GM10266 (cell line): ENCODE measurements around the gene ACOXL.
"Not testable (repeated sequence)": the region's sequence is repeated elsewhere in the genome, so short reads cannot be mapped to it uniquely, and the experiment has no call there.

Experiments
- DNase-seq: peaks from one replicate; pipeline ENCODE4 v3.0.0; 2012; ENCODE audit errors: extremely low spot score
- CTCF ChIP-seq: IDR thresholded peaks from 2 replicates; pipeline ENCODE4 v1.5.1; 2012; ENCODE audit warnings: mild to moderate bottlenecking, low read depth; ENCODE audit not compliant: control insufficient read depth, insufficient read depth; ENCODE audit errors: missing control alignments

Gene ACOXL

GRCh38 chr2:110851531-110851930, 119.2 kb downstream of the ACOXL start:
- no peak for TF ChIP-seq CTCF
- no peak for DNase-seq

- DNase-seq = no peak
- no peak for TF ChIP-seq CTCF
These were observed 119.7 kb downstream of the ACOXL start for GRCh38 chr2:110852051-110852450.

- no peak for DNase-seq
- TF ChIP-seq CTCF = no peak
These were observed 120.3 kb downstream of the ACOXL start for GRCh38 chr2:110852541-110853263.

- DNase-seq = peak; percentile 35
- peak; percentile 61 for TF ChIP-seq CTCF
These were observed 121.1 kb downstream of the ACOXL start for GRCh38 chr2:110853516-110853915.

GRCh38 chr2:110853948-110854347, 121.6 kb downstream of the ACOXL start:
- no peak for TF ChIP-seq CTCF
- no peak for DNase-seq

GRCh38 chr2:110854355-110855081, 122.1 kb downstream of the ACOXL start:
- peak; percentile 50 for TF ChIP-seq CTCF
- no peak for DNase-seq

- not testable (repeated sequence) for DNase-seq
These were observed 123.5 kb downstream of the ACOXL start for GRCh38 chr2:110855841-110856240.

GRCh38 chr2:110858135-110858725, 125.9 kb downstream of the ACOXL start:
- peak; percentile 42 for DNase-seq
- TF ChIP-seq CTCF = no peak
